H9 (cell line): Measurements from ENCODE around the gene RAP1GAP2. TPM values are rescaled to one million over a fixed set of nuclear protein-coding genes. Genes with fewer than 3 reads are reported as not detected.

ENCODE experiments used
- DNase-seq: peaks from one replicate; pipeline ENCODE4 v3.0.0-alpha.2; 2017
- H2AFZ ChIP-seq: one replicate; pipeline ENCODE4 v1.6.1; 2013; ENCODE audit warnings: mild to moderate bottlenecking, low read length, control low read depth, moderate library complexity
- H2AK5ac ChIP-seq: 2 replicates; pipeline ENCODE4 v1.6.1; 2013; ENCODE audit warnings: low read length, control low read depth, mixed read lengths; ENCODE audit not compliant: insufficient read length
- H2BK120ac ChIP-seq: one replicate; pipeline ENCODE4 v1.6.1; 2013; ENCODE audit warnings: low read depth, mild to moderate bottlenecking, low read length, control low read depth, inconsistent platforms; ENCODE audit not compliant: poor library complexity, severe bottlenecking
- H2BK12ac ChIP-seq: 2 replicates; pipeline ENCODE4 v1.6.1; 2013; ENCODE audit warnings: low read length, control low read depth, mixed read lengths, low read depth; ENCODE audit not compliant: insufficient read length
- H2BK15ac ChIP-seq: 2 replicates; pipeline ENCODE4 v1.6.1; 2013; ENCODE audit warnings: low read depth, low read length, control low read depth
- H2BK20ac ChIP-seq: one replicate; pipeline ENCODE4 v1.6.1; 2013; ENCODE audit warnings: low read depth, mild to moderate bottlenecking, low read length, control low read depth, inconsistent platforms; ENCODE audit not compliant: poor library complexity, severe bottlenecking
- H2BK5ac ChIP-seq: 2 replicates; pipeline ENCODE4 v1.6.1; 2013; ENCODE audit warnings: low read length, control low read depth, mixed read lengths; ENCODE audit not compliant: insufficient read length
- H3K14ac ChIP-seq: 2 replicates; pipeline ENCODE4 v1.6.1; 2013; ENCODE audit warnings: low read length, control low read depth; ENCODE audit not compliant: insufficient read depth
- H3K18ac ChIP-seq: 2 replicates; pipeline ENCODE4 v1.6.1; 2013; ENCODE audit warnings: low read depth, mild to moderate bottlenecking, mixed read lengths, low read length, control low read depth; ENCODE audit not compliant: insufficient read length
- H3K23ac ChIP-seq: 2 replicates; pipeline ENCODE4 v1.6.1; 2013; ENCODE audit warnings: low read length, control low read depth, mixed read lengths, low read depth; ENCODE audit not compliant: insufficient read length
- H3K23me2 ChIP-seq: 2 replicates; pipeline ENCODE4 v1.6.1; 2013; ENCODE audit warnings: low read depth, mild to moderate bottlenecking, mixed read lengths, low read length, control low read depth; ENCODE audit not compliant: insufficient read length, poor library complexity, severe bottlenecking
- H3K27ac ChIP-seq: 2 replicates; pipeline ENCODE4 v1.5.1; 2013; ENCODE audit warnings: low read length, control low read depth, mixed read lengths, low read depth; ENCODE audit not compliant: insufficient read length
- H3K27me3 ChIP-seq: 2 replicates; pipeline ENCODE4 v1.6.1; 2013; ENCODE audit warnings: low read length, control low read depth, inconsistent platforms; ENCODE audit not compliant: insufficient read depth
- H3K4ac ChIP-seq: 2 replicates; pipeline ENCODE4 v1.6.1; 2013; ENCODE audit warnings: low read depth, mild to moderate bottlenecking, control low read depth, inconsistent platforms, low read length, moderate library complexity
- H3K4me1 ChIP-seq: 2 replicates; pipeline ENCODE4 v1.6.1; 2013; ENCODE audit warnings: low read length, control low read depth, inconsistent platforms; ENCODE audit not compliant: insufficient read depth
- H3K4me2 ChIP-seq: 2 replicates; pipeline ENCODE4 v1.6.1; 2013; ENCODE audit warnings: low read length, control low read depth, mixed read lengths; ENCODE audit not compliant: insufficient read length, insufficient read depth
- H3K56ac ChIP-seq: 2 replicates; pipeline ENCODE4 v1.6.1; 2013; ENCODE audit warnings: low read depth, mild to moderate bottlenecking, mixed read lengths, low read length, control low read depth; ENCODE audit not compliant: insufficient read length
- H3K79me1 ChIP-seq: 2 replicates; pipeline ENCODE4 v1.6.1; 2013; ENCODE audit warnings: low read depth, mild to moderate bottlenecking, moderate library complexity, low read length, control low read depth, inconsistent platforms; ENCODE audit not compliant: insufficient read depth, poor library complexity, severe bottlenecking
- H3K79me2 ChIP-seq: 2 replicates; pipeline ENCODE4 v1.6.1; 2013; ENCODE audit warnings: low read length, control low read depth, inconsistent platforms; ENCODE audit not compliant: insufficient read depth
- H3K9ac ChIP-seq: 2 replicates; pipeline ENCODE4 v1.6.1; 2013; ENCODE audit warnings: low read length, control low read depth, mixed read lengths; ENCODE audit not compliant: insufficient read length; ENCODE audit errors: extremely low read depth
- H3K9me3 ChIP-seq: one replicate; pipeline ENCODE4 v1.6.1; 2013; ENCODE audit warnings: low read depth, low read length, inconsistent platforms; ENCODE audit not compliant: control insufficient read depth
- H3T11ph ChIP-seq: one replicate; pipeline ENCODE4 v1.6.1; 2013; ENCODE audit warnings: mild to moderate bottlenecking, low read length, control low read depth, inconsistent platforms
- H4K20me1 ChIP-seq: one replicate; pipeline ENCODE4 v1.6.1; 2013; ENCODE audit not compliant: control insufficient read depth, insufficient read length, insufficient read depth
- H4K5ac ChIP-seq: 2 replicates; pipeline ENCODE4 v1.6.1; 2013; ENCODE audit warnings: low read depth, mild to moderate bottlenecking, mixed read lengths, low read length, control low read depth; ENCODE audit not compliant: insufficient read length
- H4K8ac ChIP-seq: replicated peaks from 2 replicates; pipeline ENCODE4 v1.6.1; 2013; ENCODE audit warnings: low read length, control low read depth, mixed read lengths, low read depth; ENCODE audit not compliant: insufficient read length
- H4K91ac ChIP-seq: 2 replicates; pipeline ENCODE4 v1.6.1; 2013; ENCODE audit warnings: low read depth, mild to moderate bottlenecking, moderate library complexity, mixed read lengths, low read length, control low read depth; ENCODE audit not compliant: insufficient read length
- H3K27ac Mint-ChIP-seq, 3 experiments: 2 replicates in 2 of 3; 3 replicates in 1 of 3; pipeline ENCODE4 v1.8.0; 2020 to 2021; ENCODE audit warnings: mixed read lengths in 3 of 3, mild to moderate bottlenecking in 1 of 3, moderate library complexity in 1 of 3
- H3K27me3 Mint-ChIP-seq: 2 replicates; pipeline ENCODE4 v1.8.0; 2021; ENCODE audit warnings: low read depth, mild to moderate bottlenecking, moderate library complexity, mixed read lengths
- H3K36me3 Mint-ChIP-seq, 3 experiments: 2 replicates in 2 of 3; 3 replicates in 1 of 3; pipeline ENCODE4 v1.8.0; 2020 to 2021; ENCODE audit warnings: low read depth in 3 of 3, mixed read lengths in 3 of 3; ENCODE audit not compliant: insufficient read depth in 1 of 3
- H3K4me1 Mint-ChIP-seq, 2 experiments: 2 replicates each; pipeline ENCODE4 v1.8.0; 2020; ENCODE audit warnings: mixed read lengths in 2 of 2
- H3K4me3 Mint-ChIP-seq, 2 experiments: 2 replicates in 1 of 2; 3 replicates in 1 of 2; pipeline ENCODE4 v1.8.0; 2020 to 2021; ENCODE audit warnings: mild to moderate bottlenecking in 2 of 2, mixed read lengths in 2 of 2, moderate library complexity in 1 of 2
- H3K9me3 Mint-ChIP-seq, 2 experiments: 2 replicates in 1 of 2; 3 replicates in 1 of 2; pipeline ENCODE4 v1.8.0; 2020; ENCODE audit warnings: mild to moderate bottlenecking in 2 of 2, mixed read lengths in 2 of 2, moderate library complexity in 1 of 2
- CTCF ChIP-seq: fragments of 200-600 bp; sonication (generic); conservative IDR thresholded peaks from 3 replicates; pipeline ENCODE4 v1.8.0; 2021; ENCODE audit warnings: antibody characterized with exemption, mild to moderate bottlenecking
- WGBS: extraction: QIAGEN DNeasy Blood & Tissue Kit; methylation state at CpG from one replicate; pipeline ENCODE4 v1.1.7; 2013; ENCODE audit warnings: missing lambda C conversion rate, low lambda C conversion rate, mixed read lengths; ENCODE audit not compliant: insufficient read length; ENCODE audit errors: extremely low coverage; 5-methylcytosine and 5-hydroxymethylcytosine counted together
- total RNA-seq: library from RNA; stranded (reverse); gene quantifications from 2 replicates; pipeline ENCODE4 v1.2.1, GENCODE V29; 2021

The RAP1GAP2 gene
- total RNA-seq, 1 experiment from 2014 or later = 33.8 TPM

GRCh38 chr17:2881295-2881694, 85.1 kb downstream of the RAP1GAP2 start:
- no peaks in the 10 kb centered on the region for H3K9me3 ChIP-seq
- no peak overlapping the region for H4K5ac ChIP-seq
- H3K14ac ChIP-seq = no peak overlapping the region
- H3K4me2 ChIP-seq = no peak overlapping the region
- no peak overlapping the region for H4K8ac ChIP-seq
- no peak overlapping the region for H3K27ac ChIP-seq
- no peak overlapping the region for H3K4me3 Mint-ChIP-seq
- H3K79me2 ChIP-seq = no peaks in the 10 kb centered on the region; the same call in 1 of the 2 replicates
- H2BK20ac ChIP-seq = no peak overlapping the region
- no peak overlapping the region for H2BK15ac ChIP-seq
- no peak overlapping the region for H3K9ac ChIP-seq
- H3K79me1 ChIP-seq = no peaks in the 10 kb centered on the region
- no CpG with 5 or more reads among the region's 5 CpGs for WGBS
- H3K27me3 Mint-ChIP-seq = no peaks in the 10 kb centered on the region; the same call in 1 of the 2 replicates
- H2AK5ac ChIP-seq = no peak overlapping the region
- no peak overlapping the region for H2BK120ac ChIP-seq
- no peaks in the 10 kb centered on the region for H3K27me3 ChIP-seq
- no peaks in the 10 kb centered on the region; a peak in 1 of 5 replicates for H3K9me3 Mint-ChIP-seq
- H3K4me1 Mint-ChIP-seq = peaks cover 45 to 55% of the 10 kb centered on the region in 2 experiments
- H2AFZ ChIP-seq = no peak overlapping the region
- H3K23me2 ChIP-seq = no peaks in the 10 kb centered on the region
- peaks cover 0 to 11% (median 8%) of the 10 kb centered on the region in 3 experiments; a peak in 4 of 7 replicates for H3K36me3 Mint-ChIP-seq
- H3K4me1 ChIP-seq = peaks cover 4% of the 10 kb centered on the region; the same call in 1 of the 2 replicates
- no peak overlapping the region for H3K56ac ChIP-seq
- H3T11ph ChIP-seq = no peak overlapping the region
- H3K18ac ChIP-seq = no peak overlapping the region
- no peak overlapping the region for H2BK5ac ChIP-seq
- DNase-seq = no peak
- no peak overlapping the region for H3K4ac ChIP-seq
- H3K27ac Mint-ChIP-seq = no peak overlapping the region
- H3K23ac ChIP-seq = no peak overlapping the region
- no peak overlapping the region for H4K91ac ChIP-seq
- no peak for TF ChIP-seq CTCF
- no peak overlapping the region for H2BK12ac ChIP-seq
- no peaks in the 10 kb centered on the region for H4K20me1 ChIP-seq
